Transverse colon (tissue), 4 donors: ENCODE results near the gene AKAP6.

Experiments
- CTCF ChIP-seq, 5 experiments: fragments of 200-600 bp in 3 of 5; fragments of 450-650 bp in 2 of 5; sonication (generic) in 3 of 5; IDR thresholded peaks; 1 replicate in 2 of 5; 2 replicates in 3 of 5; pipeline ENCODE4 v1.5.1; 2016 to 2017; ENCODE audit warnings: antibody characterized with exemption in 5 of 5, inconsistent platforms in 3 of 5, mild to moderate bottlenecking in 2 of 5, moderate library complexity in 1 of 5
- POLR2AphosphoS5 ChIP-seq, 3 donors: sonication (generic); formaldehyde crosslinking; IDR thresholded peaks; one replicate each; pipeline ENCODE4 v1.6.1; 2016; ENCODE audit warnings: antibody characterized with exemption in 3 of 3

- no peak for TF ChIP-seq CTCF (IDR thresholded peaks at IDR 0.05)
- no peak for TF ChIP-seq POLR2AphosphoS5 (IDR thresholded peaks at IDR 0.05)
Measured at GRCh38 chr14:32329690-32330285, 690 bp downstream of the AKAP6 start.
